HG03571 (cell line): ENCODE results near the gene NMUR1.
"Not testable (repeated sequence)": the region's sequence is repeated elsewhere in the genome, so short reads cannot be mapped to it uniquely, and the experiment has no call there.

ENCODE experiments used
- ATAC-seq: cut with Tn5 transposase; IDR thresholded peaks from one replicate; pipeline ENCODE4 v1.9.1; 2021; ENCODE audit not compliant: unreplicated experiment

The NMUR1 gene

GRCh38 chr2:231530099-231531011 lies at the start of gene NMUR1:
TSS of gene NMUR1 (minus strand) at chr2:231530445. CDS start at chr2:231530361, 84 bp downstream.
- ATAC-seq, result no peak

GRCh38 chr2:231579560-231579959 lies 49.3 kb upstream of the NMUR1 start:
- no peak for ATAC-seq

GRCh38 chr2:231578655-231579054 lies 48.4 kb upstream of the NMUR1 start:
- ATAC-seq, result not testable (repeated sequence)

- no peak for ATAC-seq
Measured at GRCh38 chr2:231576465-231576864, 46.2 kb upstream of the NMUR1 start.

GRCh38 chr2:231575612-231576256 lies 45.5 kb upstream of the NMUR1 start:
- no peak for ATAC-seq

GRCh38 chr2:231573698-231574421 lies 43.6 kb upstream of the NMUR1 start:
- no peak for ATAC-seq

GRCh38 chr2:231573096-231573495 lies 42.9 kb upstream of the NMUR1 start:
- no peak for ATAC-seq

- ATAC-seq, result no peak
Measured at GRCh38 chr2:231571661-231572191, 41.5 kb upstream of the NMUR1 start.

- ATAC-seq, result not testable (repeated sequence)
Measured at GRCh38 chr2:231570915-231571314, 40.7 kb upstream of the NMUR1 start.

- no peak for ATAC-seq
Measured at GRCh38 chr2:231568785-231569435, 38.7 kb upstream of the NMUR1 start.

GRCh38 chr2:231568098-231568784 lies 38.0 kb upstream of the NMUR1 start:
- no peak for ATAC-seq

GRCh38 chr2:231567159-231567558 lies 36.9 kb upstream of the NMUR1 start:
- ATAC-seq, result no peak

- no peak for ATAC-seq
Measured at GRCh38 chr2:231565887-231566594, 35.8 kb upstream of the NMUR1 start.

- ATAC-seq, result no peak
Measured at GRCh38 chr2:231563378-231563961, 33.2 kb upstream of the NMUR1 start.

- peak; percentile 71 for ATAC-seq
Measured at GRCh38 chr2:231557571-231558217, 27.4 kb upstream of the NMUR1 start.

GRCh38 chr2:231556981-231557380 lies 26.7 kb upstream of the NMUR1 start:
- no peak for ATAC-seq

GRCh38 chr2:231556496-231556895 lies 26.3 kb upstream of the NMUR1 start:
- not testable (repeated sequence) for ATAC-seq

GRCh38 chr2:231554748-231555545 lies 24.7 kb upstream of the NMUR1 start:
- no peak for ATAC-seq
